ENCODE results near the gene FIGLA.

GRCh38 chr2:70831861-70832260 lies 41.4 kb upstream of the FIGLA start:
- TF ChIP-seq IRF1 (CRISPR knock-in tag; IDR thresholded peaks at IDR 0.05): no peak
- no peak for TF ChIP-seq CTCF (IDR thresholded peaks at IDR 0.05)
- TF ChIP-seq ZNF219 (CRISPR knock-in tag; IDR thresholded peaks at IDR 0.05; ENCODE audit: borderline replicate concordance): no peak
- TF ChIP-seq ATF3 (CRISPR knock-in tag; conservative IDR thresholded peaks at IDR 0.05): no peak
- TF ChIP-seq ZNF138 (CRISPR knock-in tag; conservative IDR thresholded peaks at IDR 0.05): no peak
- no peak for TF ChIP-seq MYBL2 (CRISPR knock-in tag; IDR thresholded peaks at IDR 0.05)
- TF ChIP-seq MAX (CRISPR knock-in tag; IDR thresholded peaks at IDR 0.05): no peak
- TF ChIP-seq HMGA2 (CRISPR knock-in tag; IDR thresholded peaks at IDR 0.05): no peak
- no peak for TF ChIP-seq SOX15 (CRISPR knock-in tag; IDR thresholded peaks at IDR 0.05)
- no peak for TF ChIP-seq ZNF425 (CRISPR knock-in tag; conservative IDR thresholded peaks at IDR 0.05)
- TF ChIP-seq SMAD3 (CRISPR knock-in tag; IDR thresholded peaks at IDR 0.05; ENCODE audit: borderline replicate concordance): no peak
- no peak for TF ChIP-seq SP1 (CRISPR knock-in tag; conservative IDR thresholded peaks at IDR 0.05)
- TF ChIP-seq ZNF512 (CRISPR knock-in tag; IDR thresholded peaks at IDR 0.05; ENCODE audit: borderline replicate concordance): no peak
- TF ChIP-seq ZNF396 (CRISPR knock-in tag; IDR thresholded peaks at IDR 0.05; ENCODE audit: borderline replicate concordance): no peak

All from WTC11 (cell line).